Measurements from ENCODE around the gene UHMK1.

DNA sequence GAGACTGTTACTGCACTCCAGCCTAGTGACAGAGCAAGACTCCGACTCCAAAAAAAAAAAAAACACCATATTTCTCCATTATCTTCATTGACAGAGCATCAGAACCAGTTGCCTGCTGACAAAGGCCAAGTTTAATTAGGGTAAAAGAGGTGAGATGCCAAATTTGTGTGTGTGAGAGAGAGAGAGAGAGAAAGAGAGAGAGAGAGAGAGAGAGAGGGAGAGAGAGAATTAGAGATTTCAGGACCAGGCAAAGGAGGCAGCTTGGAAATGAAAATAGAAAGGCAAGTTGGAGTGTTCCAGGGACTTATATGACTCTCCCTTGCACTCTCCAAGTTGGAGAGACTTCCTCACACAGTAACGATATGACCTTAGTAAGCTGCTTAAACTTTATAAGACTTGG is 39.6 kb downstream of the UHMK1 start:
- TF ChIP-seq HDGF (IDR thresholded peaks at IDR 0.05; ENCODE audit: borderline replicate concordance) (no peak), SP1 (IDR thresholded peaks at IDR 0.05) (no peak), FOXK2 (IDR thresholded peaks at IDR 0.05) (no peak), FOXM1 (IDR thresholded peaks at IDR 0.05; ENCODE audit: borderline replicate concordance) (no peak), ELF4 (IDR thresholded peaks at IDR 0.05) (no peak), ARNT (IDR thresholded peaks at IDR 0.05) (no peak), BHLHE40 (IDR thresholded peaks at IDR 0.05; ENCODE audit: borderline replicate concordance) (no peak), ZNF384 (IDR thresholded peaks at IDR 0.05) (no peak)

Measured in HEK293T (cell line).